Dermis blood vessel endothelial cell (primary cell): ENCODE results near the gene TLX1. TPM values are rescaled to one million over a fixed set of nuclear protein-coding genes. Genes with fewer than 3 reads are reported as not detected.

Experiments used
- DNase-seq: peaks from one replicate; pipeline ENCODE4 v3.0.0; 2010
- total RNA-seq: library from RNA; depleted of rRNA; stranded (reverse); fragments of >200 nt; gene quantifications from 2 replicates; pipeline ENCODE4 v1.2.3, GENCODE V29; 2014

Gene TLX1
- total RNA-seq, 1 donor from 2014 or later: not detected

DNA sequence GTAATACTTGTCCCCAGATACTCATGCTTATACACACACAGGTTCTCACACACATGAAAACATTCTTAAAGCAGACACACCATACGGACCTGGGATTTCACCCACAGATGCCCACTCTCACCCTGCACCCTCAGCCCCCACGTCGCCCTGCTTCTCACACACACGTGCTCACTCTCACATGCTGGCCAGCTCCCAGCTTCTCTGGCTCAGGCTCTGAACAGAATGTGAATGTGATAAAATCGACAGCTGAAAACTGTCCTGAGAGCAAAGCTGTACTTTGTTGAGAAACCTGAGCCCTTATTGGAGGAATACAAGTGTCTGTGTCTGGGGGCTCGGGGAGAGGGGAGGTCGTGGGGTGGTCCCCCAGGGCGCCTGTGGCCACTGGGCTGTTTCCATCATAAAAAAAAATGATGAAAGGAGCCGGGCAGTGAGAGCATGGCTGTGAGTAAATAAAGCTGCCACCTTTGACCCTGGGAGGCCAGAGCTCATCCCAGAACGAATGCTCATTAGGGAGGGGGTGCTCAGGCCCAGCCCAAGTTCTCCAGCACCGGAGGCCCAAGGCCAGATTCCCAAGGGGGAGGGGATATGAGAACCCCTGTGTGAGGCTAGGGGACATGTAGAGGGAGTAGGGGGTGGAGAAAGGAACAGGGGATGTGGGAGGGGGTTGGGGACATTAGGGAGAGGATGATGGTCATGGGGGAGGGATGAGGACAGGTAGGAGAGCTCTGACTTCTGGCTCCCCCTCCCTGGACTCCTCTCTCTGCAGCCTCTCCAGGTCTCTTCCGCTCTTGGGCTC lies 18.1 kb upstream of the TLX1 start:
- DNase-seq: no peak

DNA sequence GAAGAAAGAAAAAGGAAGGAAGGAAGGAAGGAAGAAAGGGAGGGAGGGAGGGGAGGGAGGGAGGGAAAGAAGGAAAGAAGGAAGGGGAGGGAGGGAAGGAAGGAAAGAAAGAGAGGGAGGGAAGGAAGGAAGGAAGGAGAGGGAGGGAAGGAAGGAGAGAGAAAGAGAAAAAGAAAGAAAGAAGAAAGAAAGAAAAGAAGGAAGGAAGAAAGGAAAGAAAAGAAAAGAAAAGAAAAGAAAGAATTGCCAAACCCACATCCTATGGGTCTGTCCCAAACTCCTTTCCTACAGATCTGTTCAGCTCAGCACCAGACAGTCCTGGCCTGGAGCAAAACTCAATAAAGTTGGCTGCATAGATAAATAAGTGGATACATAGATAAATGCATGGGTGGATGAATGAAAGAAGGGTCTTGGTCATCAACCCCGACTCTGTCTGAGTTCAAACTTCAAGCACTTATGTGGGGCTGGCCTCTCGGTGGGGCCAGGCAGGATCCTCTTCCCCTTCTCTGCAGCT lies 17.2 kb upstream of the TLX1 start:
- DNase-seq: no peak

DNA sequence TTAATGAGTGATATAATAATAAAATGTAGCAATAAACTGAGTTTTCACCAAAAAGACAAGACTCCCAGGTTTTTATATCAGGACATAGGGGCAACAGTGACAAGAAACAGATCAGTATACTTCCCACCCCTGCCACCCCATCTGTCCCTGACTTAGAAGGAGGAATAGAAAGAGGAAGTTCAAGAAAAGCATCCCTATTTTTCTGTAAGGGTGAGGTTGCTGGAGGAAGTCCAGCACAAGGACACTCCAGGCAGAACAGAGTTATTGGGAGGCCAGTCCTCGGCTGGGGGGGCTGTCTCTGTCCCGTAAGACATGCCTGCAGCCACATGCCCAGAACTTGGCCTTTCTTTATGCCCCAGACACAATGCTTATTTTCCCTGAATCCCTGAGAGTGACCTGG lies 16.5 kb upstream of the TLX1 start:
- DNase-seq: no peak

DNA sequence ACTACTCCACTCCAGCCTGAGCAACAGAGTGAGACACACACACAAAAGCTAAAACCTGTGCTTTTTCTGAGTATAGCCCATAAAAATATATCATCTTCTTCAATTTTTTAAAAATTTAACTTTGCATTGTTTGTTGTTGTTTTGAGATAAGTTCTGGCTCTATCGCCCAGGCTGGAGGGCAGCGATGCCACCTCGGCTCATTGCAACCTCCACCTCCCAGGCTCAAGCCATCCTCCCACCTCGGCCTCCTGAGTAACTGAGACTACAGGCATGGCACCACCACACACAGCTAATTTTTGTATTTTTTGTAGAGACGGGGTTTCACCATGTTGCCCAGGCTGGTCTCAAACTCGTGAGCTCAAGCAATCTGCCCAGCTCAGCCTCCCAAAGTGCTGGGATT lies 14.3 kb upstream of the TLX1 start:
- no peak for DNase-seq

DNA sequence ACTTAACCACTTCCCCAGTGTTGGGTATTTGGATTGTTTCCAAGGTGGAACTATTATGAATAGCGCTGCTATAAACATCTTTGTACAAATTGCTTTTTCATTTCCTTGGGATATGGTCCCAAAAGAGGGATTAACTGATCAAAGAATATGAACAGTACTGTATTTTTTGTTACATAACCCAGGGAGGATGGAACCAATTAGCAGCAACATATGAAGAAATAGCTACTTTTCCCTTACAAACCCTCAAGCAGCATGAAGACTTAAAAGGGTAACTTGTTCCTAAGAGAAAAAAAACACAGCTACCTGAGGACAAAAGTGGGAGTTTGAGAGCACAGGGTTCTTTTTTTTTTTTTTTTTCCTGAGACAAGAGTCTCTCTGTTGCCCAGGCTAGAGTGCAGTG lies 13.1 kb upstream of the TLX1 start:
- DNase-seq: no peak

DNA sequence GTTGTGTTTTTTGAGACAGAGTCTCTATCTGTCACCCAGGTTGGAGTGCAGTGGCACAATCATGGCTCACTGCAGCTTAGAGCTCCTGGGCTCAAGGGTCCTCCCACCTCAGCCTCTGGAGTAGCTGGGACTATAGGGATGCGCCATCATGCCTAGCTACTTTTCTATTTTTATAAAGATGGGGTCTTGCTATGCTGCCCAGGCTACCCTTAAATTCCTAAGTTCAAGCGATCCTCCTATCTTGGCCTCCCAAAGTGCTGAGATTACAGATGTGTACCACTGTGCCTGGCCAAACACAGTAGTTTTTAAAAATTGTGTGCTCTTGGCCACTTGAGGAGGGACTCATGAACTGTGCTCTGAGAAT lies 10.6 kb upstream of the TLX1 start:
- DNase-seq: no peak

DNA sequence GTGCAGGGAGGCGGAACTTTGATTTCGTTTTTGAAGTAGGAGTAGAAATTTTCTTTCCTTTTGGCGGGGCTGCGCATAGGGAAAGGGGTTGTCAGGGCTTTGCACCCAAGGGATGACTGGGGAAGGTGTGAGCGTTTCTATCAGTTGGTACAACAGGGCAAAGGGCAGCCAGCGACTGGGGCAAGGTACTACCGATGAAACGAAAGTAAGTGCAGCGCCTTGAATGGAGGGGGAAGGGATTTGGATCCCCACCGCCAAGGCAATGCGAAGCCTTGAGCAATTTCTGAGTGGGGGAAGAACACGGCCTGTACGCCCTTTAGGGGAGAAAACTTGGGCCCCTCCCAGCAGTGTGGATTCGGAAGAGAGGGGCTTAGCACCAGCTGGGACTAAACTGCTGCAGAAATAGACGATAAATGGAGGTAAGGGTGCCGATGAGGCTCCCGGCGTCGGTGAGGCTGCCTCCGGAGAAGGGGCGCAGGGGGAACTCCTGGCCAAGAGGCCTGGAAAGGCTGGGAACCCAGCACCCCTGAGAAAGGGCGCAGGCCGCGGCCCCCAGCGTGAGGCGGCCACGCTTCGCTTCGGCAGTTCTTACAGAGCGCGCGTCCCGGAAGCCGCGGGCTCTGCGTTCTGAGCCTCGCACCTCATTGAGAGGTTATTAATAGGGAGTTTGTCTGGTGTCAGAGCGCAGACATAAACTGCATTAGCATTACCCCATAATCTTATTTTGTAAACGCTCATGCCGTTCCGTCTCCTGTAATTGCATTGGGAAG lies 10.0 kb upstream of the TLX1 start:
- DNase-seq: no peak

DNA sequence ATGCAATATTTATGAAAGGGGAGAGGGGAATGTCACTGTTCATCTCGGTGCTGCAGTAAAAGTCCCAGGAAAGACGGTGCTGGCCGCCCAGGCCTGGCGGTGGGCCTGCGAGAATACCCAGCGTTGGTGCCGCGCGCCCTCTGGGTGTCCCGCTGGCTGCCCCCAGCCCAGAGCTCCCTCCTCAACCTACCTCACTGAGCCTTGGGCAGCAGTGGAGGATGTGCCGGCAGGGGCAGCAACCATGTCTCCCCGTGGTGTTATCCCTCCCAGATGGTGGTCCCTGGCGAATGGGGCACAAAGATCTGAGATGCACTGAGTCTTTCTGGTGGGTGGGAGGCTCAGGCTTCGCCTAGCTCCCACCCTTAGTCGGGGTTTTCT lies 9.5 kb upstream of the TLX1 start:
- DNase-seq: no peak

DNA sequence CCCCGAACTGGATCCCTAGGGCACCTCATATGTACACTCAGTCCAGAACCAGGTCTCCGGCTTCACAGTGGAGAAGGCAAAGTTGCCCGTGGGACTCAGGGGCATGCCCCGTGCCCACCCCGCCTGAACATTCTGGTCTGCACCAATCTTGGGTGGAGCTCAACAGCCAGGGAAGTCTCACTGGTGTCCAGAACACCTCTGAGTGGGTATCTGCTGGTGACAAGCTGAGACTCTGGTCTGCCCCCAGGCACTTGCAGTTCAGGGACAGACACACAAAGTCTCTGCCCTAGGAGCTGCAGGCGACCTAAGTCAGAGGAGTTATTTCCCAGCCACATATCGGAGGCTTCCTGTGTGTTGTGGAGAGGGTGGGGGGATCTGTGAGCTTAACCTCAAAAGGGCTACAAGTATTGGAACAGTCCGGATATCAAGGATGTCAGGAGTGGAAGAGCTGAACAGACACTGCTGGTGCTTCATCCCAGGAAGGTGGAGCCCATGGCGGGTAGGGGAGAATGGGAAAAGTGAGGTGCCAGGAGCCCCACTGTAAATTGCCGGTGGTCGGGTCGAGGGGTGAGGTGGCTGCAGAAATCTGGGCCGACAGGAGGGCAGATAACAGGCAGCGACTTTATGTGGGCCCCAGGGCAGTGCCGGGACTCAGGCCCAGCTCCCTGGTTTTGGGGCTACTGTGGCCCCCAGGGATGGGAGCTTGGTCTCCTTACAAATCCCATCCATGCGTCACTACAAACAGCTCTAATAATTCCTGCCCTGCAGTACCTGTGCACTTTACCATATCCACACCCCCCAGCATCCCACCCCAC lies 8.6 kb upstream of the TLX1 start:
- no peak for DNase-seq

DNA sequence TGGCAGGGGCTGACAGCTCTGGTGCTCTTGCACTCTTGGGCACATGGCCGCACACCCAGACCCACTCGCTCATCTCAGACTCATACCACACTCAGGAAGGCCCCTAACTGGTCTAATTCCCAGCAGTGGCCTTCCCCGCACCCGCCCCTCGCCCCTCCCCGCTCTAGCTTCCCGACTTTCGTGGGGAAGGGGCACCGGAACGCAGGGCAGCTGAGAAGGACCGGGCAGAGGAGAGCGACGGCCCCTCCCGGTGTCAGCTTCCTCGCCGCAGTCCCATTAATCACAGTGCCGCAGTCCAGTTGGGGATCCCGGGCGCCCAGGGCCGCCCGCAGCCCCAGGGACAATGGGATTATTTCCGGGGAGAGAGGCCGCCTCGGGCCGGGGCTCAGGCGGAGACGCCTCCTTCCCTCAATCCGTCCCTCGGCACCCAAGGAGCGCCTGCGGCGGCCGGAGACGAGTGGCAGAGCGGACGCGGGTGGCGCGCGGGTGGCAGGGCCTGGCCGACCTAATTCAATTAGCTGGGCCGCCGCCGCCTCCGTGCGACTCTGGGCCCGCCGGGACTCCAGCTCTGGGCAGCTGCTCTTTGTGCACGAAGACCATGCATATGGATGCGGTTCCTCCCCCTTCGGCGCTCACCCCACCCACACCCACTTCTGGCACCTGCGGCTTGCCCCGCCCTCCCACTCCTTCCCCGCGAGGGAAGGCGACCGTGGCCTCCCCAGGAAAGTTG lies 7.8 kb upstream of the TLX1 start:
- DNase-seq: no peak

DNA sequence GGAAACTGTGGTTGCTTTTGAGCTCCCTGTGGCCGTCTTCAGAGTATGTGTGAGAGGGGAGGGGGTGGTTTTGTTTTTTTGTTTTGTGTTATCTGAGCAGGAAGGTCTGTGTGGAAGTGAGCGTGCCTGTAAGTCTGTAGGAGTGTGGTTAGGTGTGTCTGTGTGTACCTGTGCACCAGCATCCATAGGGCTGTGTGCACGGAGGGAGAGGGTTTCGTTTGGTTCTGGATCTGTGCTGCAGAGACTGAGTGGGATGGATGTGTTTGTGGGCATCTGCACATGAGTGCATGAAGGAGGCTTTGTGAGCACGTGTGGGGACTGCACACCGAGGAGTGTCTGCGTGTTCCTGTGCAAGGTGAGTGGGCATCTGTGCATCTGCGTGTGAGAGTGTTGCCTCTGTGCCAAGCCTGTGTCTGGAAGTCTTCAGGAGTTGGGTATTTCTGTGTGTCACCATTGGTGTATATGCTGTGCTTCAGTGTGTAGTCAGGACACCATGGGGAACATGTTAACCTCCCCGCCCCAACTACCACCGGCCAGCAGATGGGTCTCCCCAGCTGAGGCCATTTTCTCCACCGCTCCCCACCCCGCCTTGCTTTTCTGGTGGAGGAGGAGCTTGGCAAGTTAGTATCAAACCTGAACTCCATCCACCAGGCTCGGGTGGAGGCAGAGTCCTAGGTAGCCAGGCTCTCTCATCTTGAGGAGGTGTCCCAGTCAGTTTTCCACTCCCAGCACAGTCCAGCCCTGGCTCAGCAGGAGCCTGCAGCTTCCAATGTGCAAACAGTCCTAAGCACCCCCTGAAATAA lies 7.1 kb upstream of the TLX1 start:
- DNase-seq: no peak

DNA sequence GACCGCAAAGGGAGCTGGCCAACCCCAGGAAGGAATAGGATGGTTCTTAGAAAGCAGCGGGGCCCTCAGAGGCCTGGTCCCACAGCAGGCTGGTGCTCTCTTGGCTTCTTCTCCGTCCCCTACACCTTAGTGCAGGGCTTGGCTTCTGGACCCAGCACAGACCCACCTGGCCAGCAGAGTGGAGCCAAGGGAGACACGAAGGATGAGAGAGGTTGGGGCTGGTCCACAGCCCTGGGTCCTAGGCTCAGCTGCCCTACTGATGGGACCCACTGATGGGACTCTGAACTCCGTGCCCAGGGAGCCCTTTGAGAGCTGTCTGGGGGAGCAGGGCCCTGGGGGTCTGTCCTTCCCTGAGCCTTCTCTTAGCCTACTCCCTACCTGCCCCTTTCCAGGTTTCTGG lies 6.2 kb upstream of the TLX1 start:
- no peak for DNase-seq

DNA sequence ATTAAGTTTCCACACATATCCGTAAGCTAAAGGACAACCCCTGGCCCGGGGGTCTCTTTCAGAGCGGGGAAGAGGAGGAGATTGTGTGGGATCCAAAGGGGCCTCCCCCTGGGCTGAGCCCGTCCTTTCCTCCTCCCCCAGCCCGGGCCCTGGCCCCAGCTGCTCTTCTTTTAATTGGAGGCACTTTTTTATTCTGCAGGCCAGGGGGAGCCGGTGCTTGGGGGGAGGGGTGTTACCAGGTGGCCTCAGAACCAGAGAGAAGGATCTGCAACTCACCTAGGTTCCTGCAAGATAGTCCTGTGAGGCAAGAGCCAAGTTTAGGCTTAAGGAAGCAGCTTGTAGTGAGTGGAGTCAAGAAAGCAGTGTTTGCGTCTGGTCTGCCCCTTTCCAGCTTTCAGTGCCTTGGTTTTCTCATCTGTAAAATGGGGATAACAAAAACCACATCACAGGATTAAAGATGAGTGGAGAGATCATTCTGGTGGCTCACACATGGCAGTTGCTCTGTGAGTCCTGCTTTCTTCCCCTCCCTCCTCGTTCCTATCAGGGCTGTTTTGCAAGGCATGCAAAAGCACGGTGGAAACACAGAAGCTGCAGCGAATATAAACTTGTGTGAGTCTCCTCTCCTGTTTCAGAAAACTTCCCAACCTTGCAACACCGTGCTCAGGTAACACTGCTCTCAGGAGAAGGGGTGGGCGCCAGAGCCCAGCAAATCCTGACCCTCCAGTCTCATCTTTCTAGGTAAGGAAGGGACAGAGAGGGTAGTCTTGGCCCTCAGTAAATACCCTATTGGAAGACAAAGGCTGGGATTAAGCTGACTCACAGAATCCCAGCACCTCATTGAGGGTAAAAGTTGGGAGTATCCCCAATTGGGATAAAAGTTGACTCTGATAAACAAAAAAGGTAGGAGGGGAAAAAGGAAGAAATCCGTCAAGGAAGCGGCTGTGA lies 4.1 kb upstream of the TLX1 start:
- DNase-seq: no peak

DNA sequence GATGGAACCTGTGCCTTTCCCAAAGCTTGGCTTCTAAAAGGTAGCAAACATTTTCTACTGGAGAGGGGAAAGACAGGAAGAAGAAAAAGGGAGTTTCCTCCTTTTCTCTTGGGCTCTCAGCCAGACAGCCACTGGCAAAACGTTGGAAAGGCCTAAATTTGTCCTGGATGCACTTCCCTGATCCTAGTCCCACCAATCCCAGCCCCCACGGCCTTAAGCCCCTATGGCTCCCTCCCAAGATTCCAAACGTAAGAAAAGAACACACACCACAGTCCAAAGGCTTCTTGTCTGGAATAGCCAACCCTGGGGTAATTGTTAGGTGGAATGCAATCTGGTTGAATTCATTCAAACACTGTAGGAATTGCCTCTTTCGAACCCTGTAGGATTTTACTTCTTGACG lies 959 bp upstream of the TLX1 start:
- DNase-seq: no peak

DNA sequence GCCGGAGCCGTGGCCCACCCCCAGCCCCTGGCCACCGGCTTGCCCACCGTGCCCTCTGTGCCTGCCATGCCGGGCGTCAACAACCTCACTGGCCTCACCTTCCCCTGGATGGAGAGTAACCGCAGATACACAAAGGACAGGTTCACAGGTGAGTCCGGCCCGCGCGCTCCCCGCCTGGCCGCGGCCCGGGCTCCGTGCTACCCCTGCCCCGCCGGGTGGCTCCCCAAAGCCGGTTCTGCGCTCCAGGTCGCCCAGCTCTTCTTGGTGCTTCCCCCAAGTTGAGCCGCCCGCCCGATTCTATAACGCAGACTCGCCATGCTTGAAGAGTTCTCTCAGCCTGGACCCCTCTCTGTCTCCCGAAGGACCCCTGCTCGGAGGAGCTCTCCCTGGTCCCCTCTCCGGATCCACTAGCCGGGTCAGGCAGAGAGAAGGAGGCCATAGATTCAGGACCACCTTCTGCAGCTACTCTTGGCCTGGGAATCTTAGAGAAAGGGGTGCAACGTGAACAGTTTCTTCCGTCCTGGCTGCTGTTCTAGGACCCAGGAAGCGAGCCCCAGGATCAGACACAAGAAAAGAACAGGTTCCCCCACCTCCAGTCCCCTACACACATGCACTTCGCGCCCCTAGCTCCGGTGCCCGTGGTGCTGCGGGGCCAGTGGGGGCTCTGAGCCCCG lies 999 bp downstream of the TLX1 start:
- DNase-seq: no peak

DNA sequence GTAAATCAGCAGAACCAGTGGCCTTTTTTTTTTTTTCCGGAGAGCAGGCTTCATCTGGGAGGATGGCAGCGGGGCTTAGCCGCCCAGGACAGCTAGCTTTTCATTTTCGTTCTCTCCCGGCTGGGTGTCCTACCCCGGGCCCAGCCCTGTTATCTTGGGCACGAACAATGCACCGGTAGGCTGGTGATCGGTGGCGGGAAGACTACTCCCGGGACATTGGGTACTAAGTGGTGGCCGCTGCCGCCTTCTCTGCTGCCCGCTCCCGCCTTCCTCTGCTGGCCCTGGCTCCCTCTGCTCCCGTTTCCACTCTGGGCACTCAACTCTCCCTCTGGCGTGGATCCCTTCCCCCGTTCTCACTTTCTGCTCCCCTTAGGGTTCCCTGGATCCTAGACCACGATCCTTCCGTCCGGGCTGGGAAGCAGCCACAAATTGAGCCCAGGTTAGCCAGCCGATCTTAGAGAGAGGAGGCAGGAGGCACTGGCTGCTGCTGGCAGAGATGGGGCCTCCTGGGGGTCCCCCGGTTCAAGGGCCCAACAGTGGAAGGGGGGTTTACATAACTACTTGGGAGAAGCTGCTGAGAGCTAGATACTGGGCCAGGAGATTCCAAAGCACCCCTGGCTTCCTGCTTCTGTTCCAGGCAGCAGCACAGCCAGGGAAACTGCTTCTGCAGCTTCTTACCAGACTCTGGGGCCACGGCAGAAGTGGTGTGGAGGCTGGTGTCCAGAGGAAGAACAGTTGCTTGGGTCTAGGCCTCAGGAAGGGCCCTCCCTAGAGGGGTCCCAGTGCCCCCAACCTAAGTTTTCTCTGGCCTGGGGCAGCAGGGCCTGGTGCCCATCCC lies 1.8 kb downstream of the TLX1 start:
- no peak for DNase-seq

DNA sequence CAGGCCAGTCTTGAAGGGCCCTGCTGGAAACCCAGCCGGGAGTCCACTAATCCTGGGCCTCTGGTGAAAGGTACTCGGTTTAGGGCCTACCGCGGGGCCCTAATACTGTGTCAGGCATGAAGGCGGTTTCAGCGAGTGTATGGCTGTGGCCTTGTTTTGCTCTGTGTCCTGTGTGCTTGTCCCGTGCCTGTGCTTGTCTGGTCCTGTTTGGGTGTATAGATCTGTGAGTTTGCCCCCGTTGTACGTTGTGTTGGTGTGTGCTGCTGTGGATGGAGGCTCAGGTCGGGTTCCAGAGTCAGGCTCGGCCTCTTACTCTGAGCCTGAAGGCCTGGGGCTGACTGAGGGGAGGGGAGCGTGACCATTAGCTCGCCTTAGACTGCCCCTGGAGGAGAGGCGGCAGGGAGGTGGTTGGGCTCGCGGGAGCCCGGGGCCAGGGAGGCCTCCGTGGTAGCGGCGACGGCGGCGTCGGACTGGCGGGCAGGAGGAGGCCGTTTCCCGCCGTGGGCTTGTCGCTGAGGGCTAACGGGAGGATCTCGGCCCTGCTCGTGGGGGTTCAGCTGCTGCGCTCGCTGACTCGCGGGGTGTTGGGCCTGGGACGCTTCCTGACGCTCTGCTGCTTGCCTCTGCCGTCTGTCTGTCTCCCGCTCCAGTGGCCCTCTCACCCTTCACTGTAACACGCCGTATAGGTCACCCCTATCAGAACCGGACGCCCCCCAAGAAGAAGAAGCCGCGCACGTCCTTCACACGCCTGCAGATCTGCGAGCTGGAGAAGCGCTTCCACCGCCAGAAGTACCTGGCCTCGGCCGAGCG lies 2.6 kb downstream of the TLX1 start:
- DNase-seq: no peak
